GM18498 (cell line): Measurements from ENCODE around the gene MARCHF9.

Experiments used
- ATAC-seq: cut with Tn5 transposase; IDR thresholded peaks from one replicate; pipeline ENCODE4 v1.9.1; 2021; ENCODE audit warnings: mild to moderate bottlenecking, moderate library complexity; ENCODE audit not compliant: unreplicated experiment

Gene MARCHF9

DNA sequence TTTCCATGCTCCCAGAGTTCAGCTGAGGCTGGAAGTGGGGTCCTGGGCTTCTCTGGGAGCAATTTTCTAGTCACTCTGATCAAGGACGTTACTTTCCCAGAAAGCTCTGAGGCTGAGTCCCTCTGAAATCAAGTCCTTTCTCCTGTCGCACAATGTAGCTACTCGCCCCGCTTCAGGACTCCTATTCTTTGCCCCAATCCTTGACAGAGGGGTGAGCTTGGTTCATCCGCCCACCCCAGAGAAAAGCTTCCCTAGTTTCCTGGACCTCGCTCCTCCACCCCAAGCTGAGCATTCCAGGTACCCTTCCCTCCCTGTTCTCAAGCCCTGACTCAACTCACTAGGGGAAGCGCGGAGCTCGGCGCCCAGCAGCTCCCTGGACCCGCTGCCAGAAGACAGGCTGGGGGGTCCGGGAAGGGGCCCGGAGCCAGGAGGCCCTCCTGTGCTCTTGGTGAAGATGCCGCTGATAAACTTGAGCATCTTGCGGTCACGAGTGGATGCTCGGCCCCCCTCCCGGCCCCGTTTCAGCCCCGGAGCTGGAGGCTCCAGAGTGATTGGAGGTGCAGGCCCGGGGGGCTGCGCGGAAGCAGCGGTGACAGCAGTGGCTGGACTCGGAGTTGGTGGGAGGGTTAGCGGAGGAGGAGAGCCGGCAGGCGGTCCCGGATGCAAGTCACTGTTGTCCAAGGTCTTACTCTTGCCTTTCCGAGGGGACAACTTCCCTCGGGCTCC, 18.0 kb upstream of the MARCHF9 start:
- ATAC-seq: no peak

DNA sequence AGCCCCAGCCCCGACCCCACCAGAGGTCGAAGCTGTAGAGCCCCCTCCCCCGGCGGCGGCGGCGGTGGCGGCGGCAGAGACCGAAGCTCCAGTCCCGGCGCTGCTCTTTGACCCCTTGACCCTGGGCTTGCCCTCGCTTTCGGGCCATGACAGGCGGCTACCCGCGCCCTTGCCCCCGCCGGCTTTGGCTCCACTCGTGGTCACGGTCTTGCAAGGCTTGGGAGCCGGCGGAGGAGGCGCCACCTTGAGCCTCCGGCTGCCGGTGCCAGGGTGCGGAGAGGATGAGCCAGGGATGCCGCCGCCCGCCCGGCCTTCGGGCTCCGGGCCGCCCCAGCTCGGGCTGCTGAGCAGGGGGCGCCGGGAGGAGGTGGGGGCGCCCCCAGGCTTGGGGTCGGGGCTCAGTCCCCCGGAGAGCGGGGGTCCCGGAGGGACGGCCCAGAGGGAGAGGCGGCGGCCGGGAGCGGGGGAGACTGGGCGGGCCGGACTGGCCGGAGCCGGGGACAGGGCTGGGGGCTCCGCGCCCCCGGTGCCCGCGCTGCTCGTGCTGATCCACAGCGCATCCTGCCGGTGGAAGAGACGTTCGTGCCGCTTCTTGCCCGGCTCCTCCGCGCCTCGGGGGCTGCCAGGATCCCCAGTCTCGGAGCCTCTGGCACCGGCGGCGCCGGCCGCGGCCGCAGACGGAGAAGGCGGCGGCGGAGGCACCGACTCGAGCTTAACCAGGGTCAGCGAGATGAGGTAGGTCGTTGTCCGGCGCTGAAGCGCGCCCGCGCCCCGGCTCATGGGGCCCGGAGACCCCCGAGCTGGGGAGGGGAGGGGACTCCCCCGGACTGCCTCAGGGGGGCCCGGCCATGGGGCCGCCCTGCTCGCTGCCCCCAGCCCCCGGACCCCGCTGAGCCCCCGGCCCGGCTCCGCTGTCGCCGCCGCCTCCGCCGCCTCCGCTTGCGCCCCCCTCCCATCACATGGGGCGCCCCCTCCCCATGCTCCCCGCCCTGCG, 17.1 kb upstream of the MARCHF9 start:
- ATAC-seq: no peak

DNA sequence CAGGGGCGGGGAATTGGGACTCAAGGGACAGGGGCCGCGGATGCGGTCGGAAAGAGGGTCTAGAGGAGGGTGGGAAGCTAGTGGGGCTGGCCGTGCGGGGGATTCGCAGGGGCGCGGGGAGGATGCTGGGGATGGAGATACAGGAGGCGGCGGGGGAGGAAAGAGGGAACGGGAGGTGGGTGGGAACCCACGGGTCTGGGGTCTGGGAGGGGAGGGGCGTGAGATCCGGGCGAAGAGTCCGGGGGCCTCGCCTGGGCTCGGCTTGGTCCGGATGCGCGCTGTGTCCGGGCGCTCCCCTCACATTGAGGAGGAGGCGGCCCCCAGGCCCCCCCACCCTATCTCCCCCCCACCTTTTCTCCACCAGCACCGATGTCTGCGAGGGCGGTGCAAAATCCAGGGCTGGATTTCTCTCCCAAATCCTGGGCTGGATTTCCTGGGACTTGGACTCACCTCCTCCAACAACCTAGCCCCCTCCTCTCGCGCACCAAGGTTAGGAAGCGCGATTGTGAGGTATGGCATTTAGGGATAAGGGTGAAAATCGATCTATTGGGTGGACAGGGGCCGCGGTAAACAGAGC, 16.2 kb upstream of the MARCHF9 start, which contains the start of gene AGAP2:
Gene AGAP2 (minus strand): TSS at position 82 of the 577 bp plus-strand sequence. CDS start 496 bp downstream, outside the sequence.
- ATAC-seq: no peak

GRCh38 chr12:57739387-57739786, 15.5 kb upstream of the MARCHF9 start:
- ATAC-seq: no peak

- ATAC-seq: no peak
Observed at GRCh38 chr12:57739914-57740538, 14.9 kb upstream of the MARCHF9 start.

DNA sequence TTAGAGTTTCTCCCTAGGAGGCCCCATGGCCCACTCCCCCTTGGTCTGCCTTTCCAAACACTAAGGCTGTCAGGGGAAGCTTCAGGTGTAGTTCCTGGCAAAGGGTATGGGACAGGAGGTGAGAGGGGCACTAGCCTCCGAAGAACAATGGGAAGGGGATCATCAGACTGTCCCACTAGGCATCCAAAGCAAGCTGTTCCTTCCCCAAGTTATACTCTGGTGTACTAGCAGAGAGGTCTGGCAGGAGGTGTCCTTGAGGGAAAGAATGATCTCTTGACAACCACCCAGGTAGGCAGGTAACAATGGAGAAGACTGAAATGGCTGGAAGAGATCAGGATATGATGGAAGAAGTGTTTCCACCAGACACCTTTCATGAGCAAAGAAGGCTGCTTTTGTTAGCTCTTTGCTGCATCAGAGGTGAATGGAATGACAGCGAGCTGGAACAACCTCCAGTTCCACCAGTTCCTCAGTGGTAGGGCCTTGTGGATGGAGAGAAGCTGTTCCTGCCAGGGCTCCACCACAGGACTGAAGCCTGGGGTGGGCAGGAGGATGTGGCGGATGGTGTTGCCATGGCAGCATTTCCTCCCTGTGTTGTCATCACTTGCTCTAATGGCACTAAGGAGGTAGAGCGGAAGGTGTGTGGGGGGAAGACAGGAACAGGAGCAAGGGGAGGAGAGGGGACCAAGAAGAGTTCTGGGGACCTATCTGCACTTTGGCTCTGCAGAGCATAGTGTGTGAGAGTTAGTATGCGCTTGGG, 14.1 kb upstream of the MARCHF9 start:
- ATAC-seq: peak; percentile 54

DNA sequence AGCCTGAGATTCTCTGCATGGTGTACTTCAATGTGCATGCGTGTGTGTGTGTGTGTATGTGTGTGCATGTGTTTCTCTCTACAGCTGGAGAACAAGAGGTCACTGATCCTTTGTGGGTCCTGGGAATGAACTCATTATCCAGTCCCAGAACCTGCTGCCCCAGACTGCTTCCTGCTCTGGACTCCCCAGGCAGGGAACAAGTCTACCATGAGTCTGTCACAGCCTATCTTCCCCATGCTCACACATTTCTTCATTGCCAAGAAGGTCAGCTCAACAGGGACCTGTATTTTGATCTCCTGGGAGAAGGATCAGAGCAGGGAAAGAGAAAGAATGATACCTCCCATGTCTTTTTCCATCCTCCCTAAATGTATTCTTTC, 13.5 kb upstream of the MARCHF9 start:
- no peak for ATAC-seq

DNA sequence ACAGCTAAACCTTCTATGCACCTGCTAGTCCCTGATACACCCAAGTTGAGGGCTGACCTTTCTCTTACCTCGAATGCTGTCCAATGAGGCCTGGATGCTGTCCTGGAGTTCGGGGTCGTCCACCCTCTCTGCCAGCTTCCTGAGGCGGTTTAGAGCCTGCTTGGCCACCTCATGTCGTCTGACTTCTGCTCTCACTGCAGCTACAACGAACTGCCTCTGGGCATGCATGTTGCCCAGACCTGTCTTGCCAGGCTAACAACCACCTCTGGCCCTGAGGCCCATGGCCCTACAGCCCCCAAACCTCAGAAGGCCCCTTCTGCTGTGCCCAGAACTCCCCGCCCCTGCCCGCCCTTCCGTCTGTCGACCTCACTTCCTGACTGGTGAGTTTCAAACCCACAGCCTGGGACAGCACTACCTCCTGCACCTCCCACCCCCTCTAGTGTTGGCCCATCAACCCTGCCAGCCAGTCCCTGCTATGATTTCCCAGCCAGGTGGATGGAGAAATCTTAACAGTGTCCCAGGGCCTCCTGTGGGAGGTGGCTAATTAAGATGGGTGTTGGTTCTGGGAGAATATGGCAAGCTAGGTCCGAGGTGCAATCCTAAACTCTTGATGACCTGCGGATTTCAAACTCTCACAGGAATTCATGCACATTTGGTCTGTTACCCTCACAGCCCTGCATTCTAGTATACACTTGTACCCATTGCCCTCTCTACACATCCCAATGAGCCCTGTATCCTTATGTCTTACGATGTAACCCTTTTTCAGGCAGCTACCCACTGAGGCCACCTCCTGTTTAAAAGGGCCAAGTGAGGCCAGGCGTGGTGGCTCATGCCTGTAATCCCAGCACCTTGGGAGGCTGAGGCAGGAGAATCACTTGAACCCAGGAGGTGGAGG, 12.8 kb upstream of the MARCHF9 start:
- ATAC-seq: peak; percentile 57

GRCh38 chr12:57743769-57744168, 11.1 kb upstream of the MARCHF9 start:
- no peak for ATAC-seq

- ATAC-seq: peak; percentile 46
Observed at GRCh38 chr12:57744194-57744776, 10.6 kb upstream of the MARCHF9 start.

- ATAC-seq: peak; percentile 85
Observed at GRCh38 chr12:57744777-57745484, 10.0 kb upstream of the MARCHF9 start, which contains the start of gene TSPAN31. TSS of gene TSPAN31 (plus strand) at chr12:57745039. CDS start at chr12:57745155, 116 bp downstream.

GRCh38 chr12:57745485-57745881, 9.4 kb upstream of the MARCHF9 start:
- ATAC-seq: no peak

GRCh38 chr12:57746025-57746424, 8.9 kb upstream of the MARCHF9 start:
- ATAC-seq: no peak

DNA sequence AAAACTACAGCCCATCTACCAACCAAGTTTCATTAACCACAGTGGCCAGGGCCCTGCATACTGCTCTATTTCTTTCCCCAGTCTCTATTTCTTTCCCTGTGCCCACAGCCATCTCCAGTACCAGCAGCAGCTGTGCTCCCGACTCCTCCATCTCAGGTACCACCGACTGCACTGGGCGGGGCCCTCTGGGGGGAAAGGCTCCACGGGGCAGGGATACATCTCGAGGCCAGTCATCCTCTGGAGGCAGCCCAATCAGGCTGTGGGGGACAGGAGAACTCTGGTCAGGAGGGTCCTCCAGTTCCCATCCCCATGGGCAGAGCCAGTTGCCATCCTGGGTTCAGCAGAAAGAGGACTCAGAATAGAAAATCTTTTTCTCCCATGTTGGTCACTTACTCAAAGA, 5.8 kb upstream of the MARCHF9 start:
- no peak for ATAC-seq

GRCh38 chr12:57750561-57751431, 4.1 kb upstream of the MARCHF9 start:
- ATAC-seq: no peak

GRCh38 chr12:57751432-57751787, 3.5 kb upstream of the MARCHF9 start:
- no peak for ATAC-seq
